Medulla oblongata (tissue), 1 donor: ENCODE results near the gene MRPS18B.
A peak's percentile ranks its signal among the peaks of the same experiment; 100 is the strongest.
"Not testable (repeated sequence)": the region's sequence is repeated elsewhere in the genome, so short reads cannot be mapped to it uniquely, and the experiment has no call there.

Experiments
- DNase-seq: peaks from one replicate; pipeline ENCODE4 v3.0.0-alpha.2; 2015; ENCODE audit errors: extremely low spot score

MRPS18B gene

DNA sequence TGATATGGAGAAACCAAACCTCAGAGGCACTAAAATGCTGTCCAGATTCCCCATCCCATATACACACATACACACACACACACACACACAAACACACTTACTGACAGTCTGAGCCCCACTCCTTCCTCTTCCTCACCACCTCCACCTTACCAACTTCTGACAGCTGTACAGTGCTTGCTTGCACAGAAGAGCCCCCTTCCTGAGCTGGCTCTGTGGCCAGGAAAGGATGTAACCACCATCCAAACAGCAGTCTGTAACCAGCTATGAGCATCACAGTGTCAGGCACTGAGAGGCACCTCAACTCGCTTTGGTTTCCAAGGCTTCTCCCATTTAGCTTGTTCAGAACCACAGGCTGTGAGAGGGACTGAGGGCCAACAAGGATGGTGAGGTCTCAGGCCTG lies 23.4 kb downstream of the MRPS18B start:
- DNase-seq: no peak

- DNase-seq: no peak
These were observed 26.0 kb downstream of the MRPS18B start for GRCh38 chr6:30643656-30644055.

GRCh38 chr6:30644769-30645168 lies 27.1 kb downstream of the MRPS18B start:
- no peak for DNase-seq

DNA sequence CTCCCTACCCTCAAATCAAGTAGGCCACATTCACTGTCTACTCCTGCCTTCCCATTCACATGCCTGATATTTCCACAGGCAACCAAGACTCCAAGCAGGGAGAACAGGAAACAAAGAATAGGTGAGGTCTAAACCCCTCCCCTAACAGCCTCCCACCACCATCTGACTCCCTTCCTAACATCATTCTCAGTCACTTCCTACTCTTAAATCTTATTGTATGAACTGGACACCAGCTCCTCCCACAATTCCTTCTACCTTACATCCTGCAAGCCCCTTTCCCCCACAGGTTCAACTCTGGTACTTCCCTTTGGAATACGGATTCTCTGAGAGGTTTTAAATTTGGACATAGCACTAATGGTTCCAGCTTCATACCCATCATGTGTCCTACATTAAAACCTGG lies 28.3 kb downstream of the MRPS18B start:
- DNase-seq: no peak

DNA sequence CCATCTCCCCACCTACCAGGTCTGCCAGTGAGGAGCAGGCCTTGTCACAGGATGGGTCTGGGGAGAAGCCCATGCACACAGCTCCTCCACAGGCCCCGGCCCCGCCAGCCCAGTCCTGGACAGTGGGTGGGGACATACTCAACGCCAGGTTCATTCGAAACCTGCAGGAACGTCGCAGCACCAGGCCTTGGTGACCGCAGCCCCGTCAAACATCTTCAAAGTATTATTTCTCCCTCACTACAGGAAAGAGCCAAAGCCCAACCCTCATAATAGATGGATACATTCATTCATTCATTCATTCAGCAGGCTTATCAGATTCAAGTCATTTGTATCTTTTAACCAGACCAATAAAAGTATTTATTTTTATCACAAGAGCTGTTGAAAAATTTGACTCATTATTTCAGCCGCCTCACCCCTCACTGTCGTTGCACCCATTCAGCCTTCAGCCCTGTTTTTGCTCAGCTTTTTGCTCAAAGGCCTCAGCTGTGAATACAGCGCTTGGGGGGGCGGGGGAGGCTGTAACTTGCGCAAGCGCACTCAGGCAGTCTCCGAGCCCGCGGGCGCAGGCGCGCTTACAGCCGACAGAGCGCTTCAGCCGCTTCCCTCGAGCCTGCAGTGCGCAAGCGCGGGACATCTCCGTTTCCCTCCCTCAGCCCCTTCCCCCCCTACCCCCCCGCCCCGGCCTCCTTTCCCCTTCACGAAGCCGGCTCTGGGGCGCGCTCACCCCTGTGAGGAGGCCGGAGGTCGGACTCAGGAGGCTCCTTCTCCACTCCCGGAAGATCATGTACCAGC lies 29.0 kb downstream of the MRPS18B start, which contains the start of gene C6orf136:
Gene C6orf136 (plus strand): TSS at position 684 of the 792 bp plus-strand sequence. CDS start 99 bp downstream, at position 783.
- peak; percentile 95 for DNase-seq

DNA sequence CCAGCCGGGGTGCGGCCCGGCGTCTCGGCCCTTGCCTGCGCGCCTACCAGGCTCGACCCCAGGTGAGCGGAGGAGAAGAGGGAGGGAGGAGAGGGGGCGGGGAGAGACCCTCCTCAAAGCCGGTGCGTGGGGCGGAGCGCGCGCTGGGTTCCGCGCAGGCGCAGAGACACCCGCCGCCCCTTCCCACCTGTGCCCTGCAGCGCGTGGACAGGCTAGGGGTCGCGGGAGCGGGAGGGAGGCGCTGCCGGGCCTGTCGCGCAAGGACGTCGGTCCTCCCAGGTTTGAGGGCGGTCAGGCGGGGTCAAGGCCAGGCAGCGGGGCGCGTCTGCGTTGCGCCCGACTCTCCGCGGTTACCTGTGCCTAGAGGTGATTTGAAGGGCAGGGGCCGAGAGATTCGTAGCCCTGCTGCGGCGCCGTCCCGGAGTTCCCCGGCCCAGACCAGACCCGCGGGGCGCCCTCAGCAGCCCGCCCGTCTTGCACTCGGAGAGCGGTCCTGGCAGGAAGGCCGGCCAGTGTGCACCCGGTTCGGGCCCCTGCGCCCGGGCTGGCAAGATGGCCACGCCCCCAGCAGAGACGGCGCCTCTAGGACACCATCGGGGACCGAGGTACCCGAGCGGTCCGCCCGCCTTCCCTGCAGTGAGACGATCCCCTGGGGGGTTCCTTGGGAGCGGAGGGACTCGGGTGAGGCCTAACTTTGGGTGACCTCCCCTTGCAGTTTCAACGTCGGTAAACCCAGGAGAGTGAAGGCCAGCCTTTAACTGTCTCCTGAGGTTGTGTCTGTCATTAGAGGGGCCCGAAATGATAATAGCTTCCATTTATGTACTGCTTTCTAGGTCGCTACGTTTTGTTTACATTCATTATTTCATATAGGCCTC lies 29.8 kb downstream of the MRPS18B start:
- peak; percentile 69 for DNase-seq

DNA sequence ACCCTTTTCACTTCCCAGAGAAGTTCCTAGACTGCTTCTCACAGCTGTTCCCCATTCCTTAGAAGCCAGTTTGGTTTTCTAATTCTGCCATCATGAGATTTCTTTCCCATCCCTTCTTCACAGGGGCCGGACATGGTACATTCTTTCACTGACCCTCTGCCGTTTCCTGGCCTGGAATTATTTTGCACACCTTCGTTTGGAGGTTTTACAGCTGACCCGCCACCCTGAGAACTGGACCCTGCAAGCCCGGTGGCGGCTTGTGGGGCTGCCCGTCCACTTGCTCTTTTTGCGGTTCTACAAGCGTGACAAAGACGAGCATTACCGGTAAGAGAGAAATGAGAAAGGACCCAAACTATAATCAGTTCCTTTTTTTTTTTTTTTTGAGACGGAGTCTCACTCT lies 33.5 kb downstream of the MRPS18B start:
- no peak for DNase-seq

DNA sequence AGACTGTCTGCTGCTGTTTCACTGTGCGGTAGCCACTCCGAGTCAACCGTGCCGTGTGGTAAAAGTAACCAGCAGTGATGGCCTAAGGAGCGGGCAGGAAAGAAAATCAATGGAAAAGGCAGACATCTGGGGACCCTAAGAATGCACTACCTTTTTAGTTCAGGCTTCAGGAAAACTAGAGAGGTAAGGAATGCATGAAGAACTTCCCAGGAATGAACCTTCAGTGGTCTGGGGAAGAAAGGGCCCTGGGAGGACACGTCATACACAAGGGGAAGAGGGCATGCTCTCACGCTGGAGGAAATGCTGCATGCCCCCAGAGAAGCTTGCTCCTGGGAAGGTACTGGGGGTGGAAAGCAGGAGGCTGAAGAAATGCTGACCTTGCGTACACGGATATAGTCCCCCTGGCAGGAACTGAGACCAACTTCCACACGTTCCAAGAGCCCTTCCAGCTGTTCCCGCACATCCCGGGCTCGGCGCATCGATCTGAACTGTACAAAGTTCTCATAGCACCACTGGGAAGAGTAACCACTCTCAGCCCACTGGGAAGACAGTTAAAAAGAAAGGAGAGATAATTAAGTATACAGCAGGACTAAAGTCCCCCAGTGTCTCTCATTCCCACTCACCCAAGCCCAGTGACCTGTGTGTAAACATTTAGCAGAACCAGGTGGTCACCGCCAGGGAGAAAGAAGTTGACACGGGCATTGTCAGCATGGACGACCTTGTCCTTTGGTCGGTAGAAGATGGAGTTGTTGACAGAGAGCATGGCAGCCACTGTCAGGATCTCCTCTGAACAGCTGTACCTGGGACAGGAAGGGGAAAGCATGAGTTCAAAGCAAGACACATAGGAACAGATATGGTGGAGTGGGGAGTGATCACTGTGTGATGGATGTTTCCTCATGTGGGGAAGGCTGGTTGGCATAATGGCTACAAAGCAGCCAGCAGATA lies 37.4 kb downstream of the MRPS18B start:
- DNase-seq: no peak

DNA sequence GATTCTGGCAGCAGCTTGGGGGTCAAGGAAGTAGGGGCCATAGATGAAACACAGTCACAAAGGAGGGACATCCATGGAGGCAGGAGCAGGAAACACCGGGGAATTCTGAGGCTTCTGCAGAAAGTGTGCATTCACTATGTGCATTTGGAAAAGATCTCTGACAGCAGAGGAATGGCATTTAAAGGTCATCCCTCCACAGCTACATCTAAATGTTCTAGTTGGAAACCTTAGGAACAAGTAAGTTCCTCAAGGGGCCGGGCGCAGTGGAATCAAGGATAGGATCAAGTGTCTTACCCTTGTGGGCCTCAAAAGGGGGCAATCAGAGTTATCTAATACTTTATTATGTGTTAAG lies 38.1 kb downstream of the MRPS18B start:
- no peak for DNase-seq

- no peak for DNase-seq
These were observed 38.9 kb downstream of the MRPS18B start for GRCh38 chr6:30656513-30656912.

DNA sequence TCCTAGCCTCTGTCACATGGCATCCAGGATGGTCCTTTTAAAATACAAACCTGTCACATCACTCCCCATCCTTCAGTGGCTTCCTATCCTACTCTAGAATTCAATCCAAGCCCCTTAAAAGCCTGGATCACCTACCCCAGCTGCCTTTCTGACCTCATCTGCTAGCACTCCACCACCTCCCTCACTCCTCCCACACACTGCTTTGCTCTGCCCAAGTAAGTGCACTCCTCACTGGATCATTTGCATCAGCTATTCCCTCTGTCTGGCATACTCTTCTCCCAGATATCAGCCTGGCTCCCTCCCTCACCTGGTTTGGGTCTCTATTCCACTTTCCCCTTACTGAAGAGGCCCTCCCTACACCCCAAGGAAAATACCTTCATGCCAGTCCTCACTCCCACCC lies 39.8 kb downstream of the MRPS18B start:
- DNase-seq: no peak

- not testable (repeated sequence) for DNase-seq
These were observed 40.3 kb downstream of the MRPS18B start for GRCh38 chr6:30657922-30658321.

GRCh38 chr6:30664994-30665767 lies 47.5 kb downstream of the MRPS18B start:
- no peak for DNase-seq

- not testable (repeated sequence) for DNase-seq
These were observed 48.7 kb downstream of the MRPS18B start for GRCh38 chr6:30666300-30666699.

- no peak for DNase-seq
These were observed 53.3 kb downstream of the MRPS18B start for GRCh38 chr6:30670760-30671527.

DNA sequence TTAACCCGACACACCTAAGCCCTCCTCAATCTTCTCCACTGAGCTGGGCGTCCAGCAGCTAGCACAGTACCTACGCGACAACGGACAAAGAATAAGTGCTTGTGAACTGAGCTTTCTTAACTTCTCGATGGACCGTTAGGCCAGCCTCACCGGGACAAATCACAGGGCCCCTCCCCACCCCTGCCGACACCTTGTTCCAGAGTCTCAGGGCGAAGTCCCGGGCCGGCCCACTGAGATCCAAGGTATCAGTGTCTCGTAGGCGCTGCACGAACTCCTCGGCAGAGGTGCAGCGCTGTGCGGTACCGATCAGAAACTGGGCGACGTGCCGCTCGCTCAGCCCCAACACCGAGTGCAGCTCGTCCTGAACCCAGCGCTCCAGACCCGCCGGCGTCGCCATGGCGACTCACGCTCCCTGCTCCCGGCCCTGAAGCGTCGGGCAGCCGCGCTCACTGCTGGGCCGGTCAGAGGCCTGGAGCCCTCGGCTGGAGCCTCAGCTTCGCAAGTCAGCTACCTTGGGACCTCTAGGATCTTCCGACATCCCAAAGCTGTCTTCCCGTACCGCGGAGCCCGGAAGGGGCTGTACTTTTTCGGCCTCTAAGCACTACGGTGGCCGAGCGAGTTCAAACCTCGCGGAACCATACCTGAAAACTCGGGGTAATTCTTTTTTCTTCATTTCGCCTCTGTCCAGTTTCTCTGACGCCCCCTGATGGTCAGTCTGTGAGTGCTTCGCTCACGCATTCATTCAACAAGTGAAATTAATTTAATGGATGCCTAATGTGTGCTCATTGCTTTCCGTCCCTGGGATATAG lies 55.0 kb downstream of the MRPS18B start, which contains the start of gene DHX16:
Gene DHX16 (minus strand): TSS at position 562 of the 809 bp plus-strand sequence. CDS start 165 bp downstream, at position 397.
- peak; percentile 96 for DNase-seq
